ENCODE measurements around the gene GRIK5. TPM values are rescaled to one million over a fixed set of nuclear protein-coding genes. Genes with fewer than 3 reads are reported as not detected.

GRIK5 gene
- total RNA-seq, 1 experiment from 2014 or later = 0.48 TPM

DNA sequence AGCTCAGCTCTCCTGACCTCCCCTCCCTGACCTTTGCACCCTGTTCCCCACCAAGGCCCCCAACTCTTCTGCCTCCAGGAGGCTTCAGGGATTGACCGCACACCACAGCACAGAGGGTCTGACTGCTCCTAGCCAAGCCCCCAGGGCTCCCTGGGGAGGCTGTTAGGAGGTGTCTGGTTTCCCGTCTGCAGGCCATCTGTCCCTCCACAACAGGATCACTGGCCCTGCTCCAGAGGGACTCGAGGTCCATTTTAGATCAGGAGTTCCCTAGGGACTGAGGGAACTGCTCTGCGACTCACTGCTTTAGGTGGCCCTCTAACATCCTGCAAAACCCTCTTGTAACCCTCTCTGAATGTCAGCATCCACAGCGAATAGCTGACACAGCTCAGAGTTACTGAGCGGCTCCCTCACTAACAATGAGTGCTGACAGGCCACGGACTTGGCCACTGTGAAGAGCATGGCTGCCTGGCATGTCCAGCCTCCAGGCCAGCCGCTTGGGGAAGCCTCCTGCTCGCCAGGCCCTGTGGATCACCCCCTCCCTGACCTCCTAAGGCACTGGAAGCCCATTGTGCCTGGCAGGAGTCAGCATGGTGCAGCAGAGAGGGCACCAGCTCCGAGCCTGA, 17.7 kb downstream of the GRIK5 start:
- no peak overlapping the region for H3K27ac Mint-ChIP-seq (ENCODE audit: unreplicated experiment)
- ChIA-PET CTCF (interaction anchor here (0.6 to 1.5 kb wide), 2 partner anchors 17 to 299 kb away, joined by 3 to 4 read pairs; no protein-coding TSS in a partner anchor), POLR2A (no interaction called here)
- Histone ChIP-seq H3K9me3 (no peaks in the 10 kb centered on the region), H3K36me3 (ENCODE audit: control insufficient read depth, insufficient read depth, low read length) (no peaks in the 10 kb centered on the region), H3K4me1 (no peaks in the 10 kb centered on the region), H3K4me3 (ENCODE audit: low read depth, low read length) (no peak overlapping the region), H3K27me3 (replicated peaks; ENCODE audit: control insufficient read depth, insufficient read depth, low read length) (no peaks in the 10 kb centered on the region; the same call in 1 of the 2 replicates)
- H3K36me3 Mint-ChIP-seq (ENCODE audit: insufficient read depth, unreplicated experiment) = no peaks in the 10 kb centered on the region
- TF ChIP-seq, protein P1, sequence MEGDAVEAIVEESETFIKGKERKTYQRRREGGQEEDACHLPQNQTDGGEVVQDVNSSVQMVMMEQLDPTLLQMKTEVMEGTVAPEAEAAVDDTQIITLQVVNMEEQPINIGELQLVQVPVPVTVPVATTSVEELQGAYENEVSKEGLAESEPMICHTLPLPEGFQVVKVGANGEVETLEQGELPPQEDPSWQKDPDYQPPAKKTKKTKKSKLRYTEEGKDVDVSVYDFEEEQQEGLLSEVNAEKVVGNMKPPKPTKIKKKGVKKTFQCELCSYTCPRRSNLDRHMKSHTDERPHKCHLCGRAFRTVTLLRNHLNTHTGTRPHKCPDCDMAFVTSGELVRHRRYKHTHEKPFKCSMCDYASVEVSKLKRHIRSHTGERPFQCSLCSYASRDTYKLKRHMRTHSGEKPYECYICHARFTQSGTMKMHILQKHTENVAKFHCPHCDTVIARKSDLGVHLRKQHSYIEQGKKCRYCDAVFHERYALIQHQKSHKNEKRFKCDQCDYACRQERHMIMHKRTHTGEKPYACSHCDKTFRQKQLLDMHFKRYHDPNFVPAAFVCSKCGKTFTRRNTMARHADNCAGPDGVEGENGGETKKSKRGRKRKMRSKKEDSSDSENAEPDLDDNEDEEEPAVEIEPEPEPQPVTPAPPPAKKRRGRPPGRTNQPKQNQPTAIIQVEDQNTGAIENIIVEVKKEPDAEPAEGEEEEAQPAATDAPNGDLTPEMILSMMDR (IDR thresholded peaks at IDR 0.05; ENCODE audit: insufficient read depth in 1 of 2, low read depth in 1 of 2, low read length in 1 of 2, severe bottlenecking in 1 of 2, unreplicated experiment in 1 of 2) = no peak
- no TSS peak for BruUV-seq (replicated peaks)
- no peak for DNase-seq
- H3K4me3 Mint-ChIP-seq (ENCODE audit: unreplicated experiment) = no peak overlapping the region
- no peaks in the 10 kb centered on the region for H3K9me3 Mint-ChIP-seq (ENCODE audit: unreplicated experiment)
- H3K27me3 Mint-ChIP-seq (ENCODE audit: insufficient read depth, unreplicated experiment) = peaks cover 3% of the 10 kb centered on the region
- intact Hi-C loops (cut with micrococcal nuclease; ENCODE audit: unreplicated experiment) = no loop called here
- peaks cover 8% of the 10 kb centered on the region for H3K4me1 Mint-ChIP-seq (ENCODE audit: low read depth, unreplicated experiment)

DNA sequence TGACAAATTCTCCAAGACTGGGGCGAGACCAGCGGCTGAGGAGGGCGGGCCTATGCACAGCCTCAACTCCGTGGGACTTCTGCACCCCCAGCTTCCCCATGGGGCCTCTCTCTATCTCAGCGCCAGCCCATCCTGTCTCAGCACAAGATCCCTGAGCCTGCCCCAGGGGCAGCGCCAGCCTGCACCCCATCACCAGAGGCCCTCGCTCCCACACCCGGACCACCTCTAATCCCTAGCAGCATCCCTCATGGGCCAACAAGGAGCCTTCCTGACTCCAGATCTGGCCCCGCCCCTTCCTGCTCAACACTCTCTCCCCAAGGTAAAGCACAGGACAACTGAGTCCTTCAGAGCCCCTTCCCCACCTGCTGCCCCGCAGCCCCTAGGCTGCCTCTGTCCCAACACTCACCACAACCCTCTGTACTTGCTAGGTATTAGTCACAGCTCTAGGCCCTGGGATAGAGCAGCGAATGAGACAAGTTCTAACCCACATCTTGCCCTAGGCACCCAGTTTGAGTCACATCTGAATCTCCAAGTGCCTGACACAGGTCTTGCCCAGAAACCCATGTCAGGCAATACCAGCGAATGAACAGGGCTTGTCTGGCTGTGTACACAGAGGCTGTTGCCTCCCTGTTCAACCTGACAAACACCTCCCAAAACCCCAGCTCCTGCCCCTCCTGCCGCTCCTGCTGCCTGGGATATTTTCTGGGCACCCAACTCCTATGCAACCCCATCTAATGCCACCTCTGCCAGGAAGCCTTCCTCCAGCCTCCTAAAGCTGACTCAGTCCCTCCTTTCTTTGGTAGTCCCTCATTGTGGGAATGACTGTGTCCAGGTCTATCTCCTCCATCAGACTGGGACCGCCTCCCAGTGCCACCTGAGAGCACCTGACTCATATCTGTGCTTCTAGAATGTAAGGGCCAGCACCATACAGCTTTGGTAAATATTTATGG, 18.6 kb downstream of the GRIK5 start:
- BruUV-seq (replicated peaks) = no TSS peak
- H3K27ac Mint-ChIP-seq (ENCODE audit: unreplicated experiment) = no peak overlapping the region
- Histone ChIP-seq H3K4me3 (ENCODE audit: low read depth, low read length) (no peak overlapping the region), H3K36me3 (ENCODE audit: control insufficient read depth, insufficient read depth, low read length) (no peaks in the 10 kb centered on the region), H3K9me3 (no peaks in the 10 kb centered on the region), H3K27me3 (replicated peaks; ENCODE audit: control insufficient read depth, insufficient read depth, low read length) (no peaks in the 10 kb centered on the region; the same call in 1 of the 2 replicates), H3K4me1 (no peaks in the 10 kb centered on the region)
- H3K4me1 Mint-ChIP-seq (ENCODE audit: low read depth, unreplicated experiment) = peaks cover 8% of the 10 kb centered on the region
- TF ChIP-seq, protein P1 (IDR thresholded peaks at IDR 0.05; ENCODE audit: insufficient read depth in 1 of 2, low read depth in 1 of 2, low read length in 1 of 2, severe bottlenecking in 1 of 2, unreplicated experiment in 1 of 2) = no peak
- DNase-seq = no peak
- no peak overlapping the region for H3K4me3 Mint-ChIP-seq (ENCODE audit: unreplicated experiment)
- H3K9me3 Mint-ChIP-seq (ENCODE audit: unreplicated experiment) = no peaks in the 10 kb centered on the region
- POLR2A ChIA-PET = no interaction called here
- H3K36me3 Mint-ChIP-seq (ENCODE audit: insufficient read depth, unreplicated experiment) = no peaks in the 10 kb centered on the region
- CTCF ChIA-PET = no interaction called here
- intact Hi-C loops (cut with micrococcal nuclease; ENCODE audit: unreplicated experiment) = no loop called here
- H3K27me3 Mint-ChIP-seq (ENCODE audit: insufficient read depth, unreplicated experiment) = peaks cover 3% of the 10 kb centered on the region

DNA sequence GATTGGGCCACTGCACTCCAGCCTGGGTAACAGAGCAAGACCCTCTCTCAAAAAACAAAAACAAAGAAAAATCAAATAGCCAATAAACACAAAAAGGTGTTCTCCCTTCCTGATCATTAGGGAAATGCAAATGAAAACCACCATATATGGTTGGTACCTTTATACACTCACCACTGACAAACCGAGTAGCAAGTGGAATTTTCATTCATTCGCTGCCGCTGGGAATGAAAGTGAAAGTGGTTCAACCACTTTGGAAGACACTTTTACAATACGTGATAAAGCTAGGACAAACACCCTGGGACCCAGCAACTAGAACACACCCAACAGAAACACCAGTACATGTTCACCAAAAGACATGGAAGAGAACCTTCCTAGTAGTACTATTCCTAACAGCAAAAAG, 21.0 kb downstream of the GRIK5 start:
- H3K27me3 Mint-ChIP-seq (ENCODE audit: insufficient read depth, unreplicated experiment) = peaks cover 10% of the 10 kb centered on the region
- no peaks in the 10 kb centered on the region; the same call in 1 of the 2 replicates for H3K27me3 ChIP-seq (replicated peaks; ENCODE audit: control insufficient read depth, insufficient read depth, low read length)
- H3K9me3 Mint-ChIP-seq (ENCODE audit: unreplicated experiment) = no peaks in the 10 kb centered on the region
- TF ChIP-seq, protein P1 (IDR thresholded peaks at IDR 0.05; ENCODE audit: insufficient read depth in 1 of 2, low read depth in 1 of 2, low read length in 1 of 2, severe bottlenecking in 1 of 2, unreplicated experiment in 1 of 2) = no peak
- no peaks in the 10 kb centered on the region for H3K9me3 ChIP-seq
- no peaks in the 10 kb centered on the region for H3K4me1 ChIP-seq
- H3K4me3 ChIP-seq (ENCODE audit: low read depth, low read length) = no peak overlapping the region
- ChIA-PET CTCF (interaction anchor here (0.5 to 1.0 kb wide), 3 partner anchors 11 to 259 kb away, joined by 3 to 4 read pairs (median 4); no protein-coding TSS in a partner anchor), POLR2A (interaction anchor here (0.6 kb wide), 1 partner anchor 27 kb away, joined by 4 read pairs; the partner anchor contains the start of gene ZNF574)
- intact Hi-C loops (cut with micrococcal nuclease; ENCODE audit: unreplicated experiment) = no loop called here
- peak overlapping the region; percentile 32 for H3K4me3 Mint-ChIP-seq (ENCODE audit: unreplicated experiment)
- H3K4me1 Mint-ChIP-seq (ENCODE audit: low read depth, unreplicated experiment) = peaks cover 8% of the 10 kb centered on the region
- no peak overlapping the region for H3K27ac Mint-ChIP-seq (ENCODE audit: unreplicated experiment)
- DNase-seq = peak in 1 of 2 experiments; percentile 27
- no TSS peak for BruUV-seq (replicated peaks)
- no peaks in the 10 kb centered on the region for H3K36me3 Mint-ChIP-seq (ENCODE audit: insufficient read depth, unreplicated experiment)
- H3K36me3 ChIP-seq (ENCODE audit: control insufficient read depth, insufficient read depth, low read length) = no peaks in the 10 kb centered on the region
